A673 (cell line): ENCODE results near the gene TENM4. TPM values are rescaled to one million over a fixed set of nuclear protein-coding genes. Genes with fewer than 3 reads are reported as not detected.

Experiments
- BruUV-seq: library from RNA; stranded (reverse); fragments of 400-500 nt; replicated peaks from 2 replicates; lab custom pipeline; 2021; lab: Mats Ljungman, UMichigan
- CTCF ChIA-PET: fragments of 300-600 bp; sonication (Branson Sonifier 250); formaldehyde crosslinking; loops from one replicate; lab custom pipeline; 2022; ENCODE audit warnings: antibody characterized with exemption; lab: Charles Lee
- POLR2A ChIA-PET: fragments of 300-600 bp; sonication (Branson Sonifier 250); formaldehyde crosslinking; loops from one replicate; lab custom pipeline; 2022; ENCODE audit warnings: antibody characterized with exemption; ENCODE audit not compliant: low non-redundant PET; lab: Charles Lee
- DNase-seq: peaks from one replicate; pipeline ENCODE4 v3.0.0-alpha.2; 2015; ENCODE audit warnings: low spot score
- H3K27ac ChIP-seq: fragments of 200-600 bp; sonication (generic); 2 replicates; pipeline ENCODE4 v1.5.1; 2016; ENCODE audit warnings: mixed run types, low read depth, mild to moderate bottlenecking, mixed read lengths, antibody characterized with exemption, low read length; ENCODE audit not compliant: poor library complexity, severe bottlenecking
- H3K27me3 ChIP-seq: fragments of 200-600 bp; sonication (generic); replicated peaks from 2 replicates; pipeline ENCODE4 v1.6.1; 2017; ENCODE audit warnings: mixed run types, low read depth, mild to moderate bottlenecking, mixed read lengths, antibody characterized with exemption, low read length; ENCODE audit not compliant: insufficient read depth, poor library complexity
- H3K36me3 ChIP-seq: fragments of 200-600 bp; sonication (generic); 2 replicates; pipeline ENCODE4 v1.6.1; 2016; ENCODE audit warnings: mixed run types, mild to moderate bottlenecking, mixed read lengths, antibody characterized with exemption, low read length; ENCODE audit not compliant: insufficient read depth, poor library complexity, severe bottlenecking
- H3K4me1 ChIP-seq: fragments of 200-600 bp; sonication (generic); 2 replicates; pipeline ENCODE4 v1.6.1; 2017; ENCODE audit warnings: mixed run types, mild to moderate bottlenecking, mixed read lengths, antibody characterized with exemption, low read length; ENCODE audit not compliant: insufficient read depth, poor library complexity, severe bottlenecking
- H3K4me3 ChIP-seq: fragments of 200-600 bp; sonication (generic); 2 replicates; pipeline ENCODE4 v1.5.1; 2016; ENCODE audit warnings: low read depth, mixed run types, mild to moderate bottlenecking, mixed read lengths, low read length; ENCODE audit not compliant: poor library complexity, severe bottlenecking
- H3K9me3 ChIP-seq: fragments of 200-600 bp; sonication (generic); 2 replicates; pipeline ENCODE4 v1.6.1; 2016; ENCODE audit warnings: mixed run types, low read depth, mild to moderate bottlenecking, mixed read lengths, antibody characterized with exemption, low read length; ENCODE audit not compliant: poor library complexity, severe bottlenecking
- CTCF ChIP-seq: fragments of 300-800, 200-600 bp; sonication (generic); conservative IDR thresholded peaks from 2 replicates; pipeline ENCODE4 v1.5.1; 2017; ENCODE audit warnings: low read depth, mild to moderate bottlenecking, antibody characterized with exemption, low read length, moderate library complexity, mixed read lengths
- EZH2 ChIP-seq: fragments of 200-600 bp; sonication (generic); IDR thresholded peaks from 2 replicates; pipeline ENCODE4 v1.6.1; 2017; ENCODE audit warnings: borderline replicate concordance, low read depth, mild to moderate bottlenecking, mixed read lengths, antibody characterized with exemption, low read length; ENCODE audit not compliant: poor library complexity, severe bottlenecking
- intact Hi-C: fragments of 100-400 bp; cut with micrococcal nuclease; formaldehyde crosslinking; loops from one replicate; pipeline ENCODE4 v1.10.0; 2022; ENCODE audit not compliant: unreplicated experiment
- total RNA-seq: library from RNA; stranded (reverse); gene quantifications from 2 replicates; pipeline ENCODE4 v1.2.3, GENCODE V29; 2021

The TENM4 gene
- total RNA-seq, 1 experiment from 2014 or later = 0.11 TPM

GRCh38 chr11:78810559-78811009 lies 630.2 kb downstream of the TENM4 start:
- ChIA-PET CTCF (interaction anchor here (0.9 kb wide), 1 partner anchor 12 kb away, joined by 4 read pairs; no protein-coding TSS in a partner anchor), POLR2A (no interaction called here)
- no TSS peak for BruUV-seq

GRCh38 chr11:78809931-78810541 lies 630.8 kb downstream of the TENM4 start:
- no peaks in the 10 kb centered on the region for H3K9me3 ChIP-seq
- intact Hi-C loops = no loop called here
- no TSS peak for BruUV-seq
- CTCF ChIA-PET = interaction anchor here (0.9 kb wide), 1 partner anchor 12 kb away, joined by 4 read pairs; no protein-coding TSS in a partner anchor
- POLR2A ChIA-PET = no interaction called here
- DNase-seq = no peak
- TF ChIP-seq EZH2 (no peak), CTCF (no peak)
- no peak overlapping the region for H3K27ac ChIP-seq
- H3K36me3 ChIP-seq = no peaks in the 10 kb centered on the region
- H3K4me3 ChIP-seq = no peak overlapping the region
- peaks cover 11% of the 10 kb centered on the region for H3K4me1 ChIP-seq
- H3K27me3 ChIP-seq = no peaks in the 10 kb centered on the region

More at GRCh38 chr11:78810559-78811009, 630.2 kb downstream of the TENM4 start:
- intact Hi-C loops = no loop called here
- TF ChIP-seq CTCF = no peak
- no peak for TF ChIP-seq EZH2
- Histone ChIP-seq H3K27me3 (no peaks in the 10 kb centered on the region), H3K9me3 (no peaks in the 10 kb centered on the region), H3K36me3 (no peaks in the 10 kb centered on the region), H3K4me3 (no peak overlapping the region), H3K27ac (no peak overlapping the region), H3K4me1 (peaks cover 11% of the 10 kb centered on the region)
- DNase-seq = no peak

- H3K4me1 ChIP-seq = peaks cover 11% of the 10 kb centered on the region
- H3K4me3 ChIP-seq = no peak overlapping the region
- H3K36me3 ChIP-seq = no peaks in the 10 kb centered on the region
- POLR2A ChIA-PET = no interaction called here
- H3K27ac ChIP-seq = no peak overlapping the region
- intact Hi-C loops = no loop called here
- DNase-seq = peak; percentile 72
- CTCF ChIA-PET = interaction anchor here (0.8 kb wide), 1 partner anchor 291 kb away, joined by 3 read pairs; no protein-coding TSS in a partner anchor
- TF ChIP-seq CTCF (no peak), EZH2 (no peak)
- H3K9me3 ChIP-seq = no peaks in the 10 kb centered on the region
- H3K27me3 ChIP-seq = no peaks in the 10 kb centered on the region
- BruUV-seq = no TSS peak
Measured at GRCh38 chr11:78808923-78809322, 631.9 kb downstream of the TENM4 start.
